GM21786 (cell line): ENCODE measurements around the gene CHST11.
A peak's percentile ranks its signal among the peaks of the same experiment; 100 is the strongest.

Experiments
- ATAC-seq: cut with Tn5 transposase; IDR thresholded peaks from one replicate; pipeline ENCODE4 v1.9.1; 2021; ENCODE audit not compliant: unreplicated experiment

The CHST11 gene

DNA sequence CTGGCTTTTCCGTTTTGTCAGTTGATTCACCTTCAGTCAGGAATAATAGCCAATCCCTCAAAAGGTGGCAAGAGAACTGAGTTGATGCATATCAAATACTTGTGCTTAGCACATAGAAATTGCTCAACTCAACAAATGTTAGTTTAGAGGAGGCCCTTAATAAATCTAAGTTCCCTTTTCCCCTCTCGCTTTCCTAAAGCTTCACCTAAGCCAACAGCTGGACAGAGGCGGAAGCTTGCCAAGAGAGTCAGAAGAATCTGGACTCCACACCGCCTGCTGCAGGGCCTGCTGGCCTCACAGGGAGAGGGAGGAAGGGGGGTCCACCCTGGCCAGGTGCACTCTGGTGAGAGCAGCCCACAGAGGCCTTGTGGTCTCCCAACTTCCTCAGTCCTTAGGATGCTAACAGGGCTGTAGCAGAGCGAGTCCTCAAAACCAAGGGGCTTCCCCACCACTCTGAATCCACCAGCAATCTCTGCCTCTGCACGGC is 213.1 kb downstream of the CHST11 start:
- ATAC-seq: peak; percentile 62

- ATAC-seq: no peak
These were observed 214.0 kb downstream of the CHST11 start for GRCh38 chr12:104670439-104671408.

GRCh38 chr12:104671409-104672095 is 214.8 kb downstream of the CHST11 start:
- peak; percentile 72 for ATAC-seq

DNA sequence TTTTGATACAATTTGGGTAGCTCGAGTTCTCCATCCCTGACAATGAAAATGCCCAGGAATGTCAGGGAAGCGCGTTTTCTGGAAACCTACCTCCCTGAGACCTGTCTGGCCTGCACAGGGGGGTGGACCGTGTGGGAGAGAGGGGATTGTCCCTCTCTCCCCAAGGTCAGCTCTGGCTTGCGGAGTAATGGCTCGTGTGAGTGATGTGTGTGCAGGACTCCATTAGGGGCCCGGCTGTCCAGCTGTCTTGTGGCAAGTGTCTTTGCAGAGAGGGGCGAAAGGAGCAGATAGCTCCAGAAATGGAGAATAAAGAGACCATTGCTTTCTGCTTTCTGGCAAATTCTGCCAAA is 215.3 kb downstream of the CHST11 start:
- no peak for ATAC-seq

GRCh38 chr12:104672501-104673265 is 215.9 kb downstream of the CHST11 start:
- ATAC-seq: no peak

GRCh38 chr12:104673294-104673693 is 216.5 kb downstream of the CHST11 start:
- ATAC-seq: no peak

DNA sequence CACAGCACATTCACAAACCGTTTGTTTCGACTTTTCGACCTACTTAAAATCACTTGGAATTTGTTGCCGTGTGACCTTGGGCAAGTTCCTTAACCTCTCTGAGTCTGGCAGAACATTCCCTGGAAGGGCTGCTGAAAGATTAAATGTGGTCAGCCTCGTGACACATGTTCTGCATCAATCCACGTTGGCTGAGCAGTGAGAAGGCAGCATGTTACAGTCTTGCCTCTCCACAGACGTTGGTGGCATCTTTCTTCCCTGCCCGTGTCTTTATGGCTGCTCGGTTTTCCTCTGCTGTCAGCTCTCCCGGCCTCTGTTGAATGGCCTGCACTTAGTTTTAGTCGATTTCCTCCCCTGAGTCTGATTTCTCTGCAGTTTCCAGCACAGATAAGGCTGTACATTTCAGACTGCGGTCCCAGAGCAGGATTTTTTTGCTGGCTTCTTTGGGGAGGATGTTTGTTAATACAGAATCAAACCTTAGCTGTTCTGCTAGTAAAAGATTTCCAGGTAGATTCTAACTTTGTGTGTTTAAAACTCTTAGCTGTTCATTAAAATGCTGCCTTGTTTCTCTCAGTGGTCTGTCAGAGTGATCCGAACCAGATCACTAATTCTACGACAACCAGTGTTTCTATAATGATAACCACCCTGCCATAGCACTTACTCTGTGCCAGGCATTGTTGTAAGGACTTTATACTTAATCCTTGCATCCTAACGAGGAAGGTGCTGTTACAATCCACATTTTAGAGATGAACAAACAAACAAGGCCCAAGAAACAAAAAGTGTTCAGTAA is 217.1 kb downstream of the CHST11 start:
- no peak for ATAC-seq

DNA sequence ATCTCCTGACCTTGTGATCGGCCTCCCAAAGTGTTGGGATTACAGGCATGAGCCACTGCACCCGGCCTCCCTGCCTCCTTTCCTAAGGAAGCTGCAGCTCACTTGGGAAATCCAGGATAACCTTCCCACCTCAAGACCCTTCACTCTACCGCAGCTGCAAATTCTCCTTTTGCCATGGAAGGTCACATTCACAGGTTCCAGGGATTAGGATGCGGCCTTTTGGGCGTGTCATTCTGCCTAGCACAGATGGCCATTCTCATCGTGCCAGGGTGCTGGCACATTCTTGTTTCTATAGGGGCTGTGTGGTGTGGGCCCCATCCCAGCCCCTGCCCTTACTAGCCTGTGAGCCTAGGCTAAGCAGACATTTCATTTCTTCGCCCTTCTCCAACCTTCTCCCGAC is 219.9 kb downstream of the CHST11 start:
- no peak for ATAC-seq

GRCh38 chr12:104677441-104678089 is 220.8 kb downstream of the CHST11 start:
- no peak for ATAC-seq

- peak; percentile 41 for ATAC-seq
These were observed 223.3 kb downstream of the CHST11 start for GRCh38 chr12:104680070-104680469.

DNA sequence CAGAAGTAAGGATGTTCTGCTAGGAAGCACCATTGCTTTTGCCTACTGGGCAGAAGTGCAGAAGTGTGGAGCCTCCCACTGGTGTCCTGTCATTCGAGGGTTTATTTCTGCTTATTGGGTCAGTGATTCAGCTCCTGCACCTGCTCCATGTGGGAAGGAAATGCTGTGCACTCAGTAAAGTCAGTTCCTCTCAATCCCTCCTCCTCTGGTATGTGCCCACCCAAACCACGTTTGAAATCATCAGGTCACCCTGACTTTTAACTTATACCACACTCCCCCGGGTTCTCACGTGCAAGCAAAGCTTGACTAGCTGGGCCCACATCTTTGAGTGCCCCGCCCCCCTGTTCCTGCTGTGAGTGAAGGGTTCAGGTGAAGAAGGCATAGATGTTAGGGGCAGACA is 223.7 kb downstream of the CHST11 start:
- ATAC-seq: peak; percentile 5

GRCh38 chr12:104681012-104681690 is 224.4 kb downstream of the CHST11 start:
- no peak for ATAC-seq

DNA sequence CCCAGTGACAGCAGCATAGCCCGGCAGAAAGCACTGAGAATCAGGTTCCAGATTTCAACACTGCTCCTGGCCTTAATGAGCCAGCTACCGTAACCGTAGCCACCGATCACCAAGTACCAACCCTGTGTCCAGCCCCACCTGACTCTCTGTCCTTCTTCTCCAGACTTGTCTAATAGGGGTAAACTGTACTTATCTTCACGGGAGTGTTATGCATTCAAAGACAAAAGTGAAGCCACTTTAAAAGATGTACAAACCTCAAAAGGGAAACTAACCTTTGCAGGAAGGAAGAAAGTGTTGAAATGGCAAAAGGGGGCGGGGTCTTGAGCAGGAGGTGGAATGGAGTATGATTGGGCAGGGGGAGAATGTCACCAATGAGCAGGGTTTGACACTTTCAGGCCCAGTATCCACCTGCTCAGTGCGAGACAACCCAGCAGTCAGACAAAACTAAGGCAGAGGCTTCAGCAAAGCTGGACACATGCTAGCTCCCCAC is 226.1 kb downstream of the CHST11 start:
- ATAC-seq: peak; percentile 64

DNA sequence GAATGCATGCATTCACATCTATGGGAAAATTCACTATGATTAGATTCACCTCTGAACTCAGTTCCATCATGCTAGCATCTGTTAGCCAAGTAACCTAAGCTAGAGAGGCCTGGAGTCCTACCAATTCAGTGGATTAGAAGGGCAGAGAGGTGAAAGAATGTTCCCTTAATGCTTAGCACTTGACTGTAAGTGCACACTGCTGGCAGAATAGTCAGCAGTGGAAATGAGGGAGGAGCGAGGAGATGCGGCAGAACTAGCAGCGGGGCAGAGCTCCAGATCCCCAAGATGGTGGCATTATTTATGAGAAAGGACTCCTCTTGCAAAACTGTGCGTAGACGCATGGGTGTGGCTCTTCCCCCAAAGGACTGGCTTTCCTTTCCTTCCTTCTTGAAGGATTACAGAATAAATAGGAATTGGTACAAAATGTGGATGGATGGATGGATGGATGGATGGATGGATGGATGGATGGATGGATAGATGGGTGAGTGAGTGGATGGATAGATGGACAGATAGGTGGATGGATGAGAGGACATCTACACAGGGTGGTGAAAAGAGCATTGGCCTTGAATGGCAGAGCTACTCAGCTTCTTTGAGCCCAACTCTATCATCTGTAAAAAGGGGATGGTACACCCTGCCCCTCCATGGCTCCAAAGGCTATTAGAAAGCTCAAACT is 227.2 kb downstream of the CHST11 start:
- ATAC-seq: no peak

DNA sequence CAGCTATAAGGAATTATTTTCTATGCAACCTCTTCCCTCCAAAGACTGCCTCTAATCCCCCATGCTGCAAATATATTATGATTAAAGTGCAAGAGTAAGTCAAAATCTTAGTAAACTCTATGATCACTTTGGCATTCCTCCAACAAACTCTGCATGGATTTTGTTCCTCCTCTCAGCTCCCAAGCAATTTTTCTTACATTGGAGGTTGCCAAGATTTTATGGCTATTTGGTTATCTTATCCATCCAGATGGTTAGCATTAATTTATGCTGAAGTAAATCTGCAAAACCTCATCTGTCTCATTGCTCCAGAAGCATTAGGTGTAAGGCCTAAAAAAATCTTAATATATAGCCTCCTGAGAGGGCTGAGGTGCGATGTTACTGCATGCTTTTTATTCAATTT is 228.1 kb downstream of the CHST11 start:
- no peak for ATAC-seq

DNA sequence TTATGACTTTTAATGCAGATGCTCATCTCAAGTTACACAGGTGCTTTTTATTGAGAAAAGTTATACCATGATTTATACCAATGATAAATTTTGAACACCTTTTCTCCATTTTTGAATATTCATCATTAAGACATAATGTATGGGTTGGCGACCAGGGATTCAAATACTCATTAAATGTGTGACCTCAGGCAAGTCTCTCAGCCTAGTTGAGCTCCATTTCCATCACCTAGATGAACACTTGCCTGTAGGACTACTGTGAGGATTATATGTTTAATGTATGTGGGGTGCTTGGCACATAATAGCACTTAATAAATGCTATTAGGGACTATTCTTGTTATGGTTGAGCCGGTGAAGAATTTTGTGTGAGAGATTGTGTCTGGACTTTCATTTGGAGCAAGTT is 228.6 kb downstream of the CHST11 start:
- no peak for ATAC-seq

GRCh38 chr12:104686196-104686595 is 229.4 kb downstream of the CHST11 start:
- ATAC-seq: no peak

DNA sequence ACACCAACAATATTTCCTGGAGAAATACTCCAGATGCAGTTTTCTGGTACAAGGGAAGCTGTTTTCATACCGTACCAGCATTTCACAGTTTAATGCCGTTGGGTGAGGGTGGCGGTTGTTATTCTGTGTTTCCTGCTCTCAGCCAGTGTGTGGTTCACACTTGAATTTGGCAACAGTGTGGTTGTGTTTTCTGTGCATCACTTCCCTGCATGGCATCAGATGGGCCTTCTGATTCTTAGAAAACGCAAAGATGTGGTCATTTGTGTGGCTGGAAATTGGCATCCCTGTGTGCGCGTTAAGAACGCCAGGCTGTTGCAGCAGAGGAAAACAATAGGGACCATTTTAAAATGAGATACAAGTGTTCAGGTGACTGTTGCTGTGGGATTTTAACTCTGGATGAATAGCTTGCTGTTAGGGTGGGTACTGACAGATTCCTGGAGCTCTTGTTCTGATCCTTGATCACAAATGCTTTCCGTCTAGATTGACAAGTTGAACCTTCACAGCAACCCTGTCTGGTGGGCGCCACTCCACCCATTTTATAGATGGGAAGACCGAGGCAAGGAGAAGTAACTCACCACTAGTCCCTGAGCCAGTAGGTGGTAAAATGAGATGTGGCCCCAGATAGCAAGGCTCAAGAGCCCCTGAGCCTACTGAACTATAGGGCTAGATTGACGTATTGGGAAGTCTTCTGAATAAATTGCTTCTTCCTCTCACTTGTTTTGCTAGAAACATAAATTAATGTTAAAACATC is 231.2 kb downstream of the CHST11 start:
- no peak for ATAC-seq
